DND-41 (cell line): ENCODE measurements around the gene SMAD5.

Experiments used
- ATAC-seq: fragments of 200-7000 bp; cut with Tn5 transposase; 3 replicates; pipeline ENCODE4 v1.9.1; 2021; ENCODE audit warnings: low read depth; ENCODE audit not compliant: insufficient read depth
- DNase-seq: peaks from one replicate; pipeline ENCODE4 v3.0.0-alpha.2; 2020
- H2AFZ ChIP-seq: 2 replicates; pipeline ENCODE4 v1.6.0; 2012; ENCODE audit warnings: low read depth, low read length
- H3K27ac ChIP-seq: 2 replicates; pipeline ENCODE4 v1.5.1; 2012; ENCODE audit warnings: low read length, inconsistent platforms
- H3K27me3 ChIP-seq: fragments of 200-600 bp; sonication (generic); 2 replicates; pipeline ENCODE4 v1.6.0; 2012; ENCODE audit warnings: low read length, mild to moderate bottlenecking, inconsistent platforms; ENCODE audit not compliant: insufficient read depth, poor library complexity
- H3K36me3 ChIP-seq: 2 replicates; pipeline ENCODE4 v1.5.1; 2012; ENCODE audit warnings: low read length, inconsistent platforms; ENCODE audit not compliant: insufficient read depth
- H3K4me1 ChIP-seq: 2 replicates; pipeline ENCODE4 v1.5.1; 2012; ENCODE audit warnings: mild to moderate bottlenecking, low read length; ENCODE audit not compliant: insufficient read depth
- H3K4me2 ChIP-seq: 2 replicates; pipeline ENCODE4 v1.6.0; 2012; ENCODE audit warnings: mild to moderate bottlenecking, moderate library complexity, low read length, inconsistent platforms; ENCODE audit not compliant: insufficient read depth
- H3K4me3 ChIP-seq, 2 experiments: fragments of 200-600 bp in 1 of 2; shearing (Covaris generic) in 1 of 2; 2 replicates each; pipeline ENCODE4 v1.5.1; 2012 to 2016; ENCODE audit warnings: inconsistent platforms in 2 of 2, low read length in 2 of 2, mild to moderate bottlenecking in 2 of 2, low read depth in 1 of 2, moderate library complexity in 1 of 2
- H3K79me2 ChIP-seq: 2 replicates; pipeline ENCODE4 v1.6.0; 2012; ENCODE audit warnings: low read length, inconsistent platforms; ENCODE audit not compliant: insufficient read depth
- H3K9ac ChIP-seq: 2 replicates; pipeline ENCODE4 v1.6.0; 2012; ENCODE audit warnings: low read depth, mild to moderate bottlenecking, inconsistent platforms, low read length, moderate library complexity
- H3K9me3 ChIP-seq: 2 replicates; pipeline ENCODE4 v1.5.1; 2012; ENCODE audit warnings: low read length, moderate library complexity, mild to moderate bottlenecking, inconsistent platforms; ENCODE audit not compliant: insufficient read depth, severe bottlenecking
- H4K20me1 ChIP-seq: 2 replicates; pipeline ENCODE4 v1.6.0; 2012; ENCODE audit warnings: low read length; ENCODE audit not compliant: insufficient read depth
- CTCF ChIP-seq: IDR thresholded peaks from 2 replicates; pipeline ENCODE4 v1.5.1; 2012; ENCODE audit warnings: borderline replicate concordance, low read length, moderate library complexity, mild to moderate bottlenecking; ENCODE audit not compliant: poor library complexity, severe bottlenecking; ENCODE audit errors: extremely low read depth
- EZH2 ChIP-seq: IDR thresholded peaks from 3 replicates; pipeline ENCODE4 v1.6.1; 2012; ENCODE audit warnings: borderline replicate concordance, low read depth, mild to moderate bottlenecking, moderate library complexity, low read length, inconsistent platforms; ENCODE audit not compliant: severe bottlenecking

Gene SMAD5

GRCh38 chr5:136115183-136115865 lies 17.3 kb upstream of the SMAD5 start:
- Histone ChIP-seq H3K36me3 (no peaks in the 10 kb centered on the region), H3K27me3 (peaks cover 10% of the 10 kb centered on the region), H4K20me1 (no peaks in the 10 kb centered on the region), H3K9me3 (no peaks in the 10 kb centered on the region), H3K4me1 (no peaks in the 10 kb centered on the region), H3K4me2 (no peak overlapping the region), H2AFZ (no peak overlapping the region), H3K4me3 (no peak overlapping the region), H3K27ac (no peak overlapping the region), H3K79me2 (no peaks in the 10 kb centered on the region), H3K9ac (no peak overlapping the region)
- no peak for ATAC-seq
- DNase-seq: no peak
- TF ChIP-seq EZH2 (no peak), CTCF (no peak)

DNA sequence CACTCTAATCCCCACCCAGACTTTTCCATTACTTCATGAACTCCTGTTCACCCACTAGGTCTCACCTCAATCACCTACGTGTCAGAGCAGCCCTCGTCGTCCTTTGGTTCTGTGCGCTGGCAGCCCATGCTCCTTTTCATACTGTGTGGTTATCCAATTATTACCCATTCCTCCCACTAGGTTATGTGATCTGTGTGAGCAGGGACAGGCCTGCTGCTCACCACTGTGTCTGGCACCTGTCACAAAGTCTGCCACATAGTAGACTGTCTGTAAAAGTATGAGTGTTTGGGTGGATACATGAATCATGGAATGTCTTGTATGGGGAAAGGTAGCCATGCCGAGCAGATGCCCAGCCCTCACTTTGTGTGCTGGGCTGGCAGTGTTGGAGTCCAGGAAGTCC lies 12.1 kb upstream of the SMAD5 start:
- no peak overlapping the region for H3K9ac ChIP-seq
- no peak overlapping the region for H3K27ac ChIP-seq
- no peaks in the 10 kb centered on the region for H4K20me1 ChIP-seq
- H3K4me2 ChIP-seq: no peak overlapping the region
- no peaks in the 10 kb centered on the region for H3K9me3 ChIP-seq
- peaks cover 7% of the 10 kb centered on the region for H3K27me3 ChIP-seq
- H3K79me2 ChIP-seq: no peaks in the 10 kb centered on the region
- no peak overlapping the region for H3K4me3 ChIP-seq
- H2AFZ ChIP-seq: no peak overlapping the region
- H3K36me3 ChIP-seq: no peaks in the 10 kb centered on the region
- DNase-seq (no peak), ATAC-seq (no peak)
- H3K4me1 ChIP-seq: no peaks in the 10 kb centered on the region
- TF ChIP-seq CTCF (no peak), EZH2 (no peak)

DNA sequence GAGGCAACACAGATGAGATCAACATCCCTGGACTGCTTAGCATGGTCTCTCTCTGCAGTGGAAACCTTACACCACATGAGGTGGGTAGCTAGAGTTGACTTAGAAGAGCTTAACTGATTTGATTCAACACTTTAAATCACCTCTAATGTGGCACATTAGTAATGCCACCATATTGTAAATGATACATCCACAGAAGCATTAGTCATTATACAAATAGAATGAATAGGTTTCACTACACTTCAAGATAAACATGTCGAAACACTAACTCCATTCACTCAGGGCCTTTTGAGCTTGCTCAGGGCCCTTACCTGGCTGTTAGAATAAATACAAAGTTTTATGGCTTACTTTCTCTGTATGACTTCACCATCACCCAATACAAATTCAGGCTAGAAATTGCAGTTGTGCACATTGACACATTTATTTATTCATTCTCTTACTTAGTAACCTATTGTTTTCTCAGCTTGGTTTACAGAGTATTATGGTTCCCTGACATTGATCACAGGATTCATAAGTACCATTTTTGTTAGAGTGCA lies 9.3 kb upstream of the SMAD5 start:
- Histone ChIP-seq H3K27ac (no peak overlapping the region), H3K9ac (no peak overlapping the region), H3K79me2 (no peaks in the 10 kb centered on the region), H3K27me3 (peaks cover 7% of the 10 kb centered on the region), H4K20me1 (no peaks in the 10 kb centered on the region), H3K4me1 (no peaks in the 10 kb centered on the region), H3K9me3 (no peaks in the 10 kb centered on the region), H3K4me2 (no peak overlapping the region), H3K4me3 (no peak overlapping the region), H3K36me3 (no peaks in the 10 kb centered on the region), H2AFZ (no peak overlapping the region)
- DNase-seq: no peak
- no peak for ATAC-seq
- TF ChIP-seq EZH2: no peak
- TF ChIP-seq CTCF: no peak
